ENCODE data around the gene ANGEL1.

GRCh38 chr14:76781648-76782051, 31.0 kb downstream of the ANGEL1 start:
- TF ChIP-seq CTCF (IDR thresholded peaks at IDR 0.05; ENCODE audit: insufficient read depth, low read length, poor library complexity, severe bottlenecking): no peak
- no peak for TF ChIP-seq EZH2phosphoT487 (conservative IDR thresholded peaks at IDR 0.05; ENCODE audit: low read length)
